GM18498 (cell line): Measurements from ENCODE around the gene ABLIM2.

ENCODE experiments used
- ATAC-seq: cut with Tn5 transposase; IDR thresholded peaks from one replicate; pipeline ENCODE4 v1.9.1; 2021; ENCODE audit warnings: mild to moderate bottlenecking, moderate library complexity; ENCODE audit not compliant: unreplicated experiment

ABLIM2 gene

DNA sequence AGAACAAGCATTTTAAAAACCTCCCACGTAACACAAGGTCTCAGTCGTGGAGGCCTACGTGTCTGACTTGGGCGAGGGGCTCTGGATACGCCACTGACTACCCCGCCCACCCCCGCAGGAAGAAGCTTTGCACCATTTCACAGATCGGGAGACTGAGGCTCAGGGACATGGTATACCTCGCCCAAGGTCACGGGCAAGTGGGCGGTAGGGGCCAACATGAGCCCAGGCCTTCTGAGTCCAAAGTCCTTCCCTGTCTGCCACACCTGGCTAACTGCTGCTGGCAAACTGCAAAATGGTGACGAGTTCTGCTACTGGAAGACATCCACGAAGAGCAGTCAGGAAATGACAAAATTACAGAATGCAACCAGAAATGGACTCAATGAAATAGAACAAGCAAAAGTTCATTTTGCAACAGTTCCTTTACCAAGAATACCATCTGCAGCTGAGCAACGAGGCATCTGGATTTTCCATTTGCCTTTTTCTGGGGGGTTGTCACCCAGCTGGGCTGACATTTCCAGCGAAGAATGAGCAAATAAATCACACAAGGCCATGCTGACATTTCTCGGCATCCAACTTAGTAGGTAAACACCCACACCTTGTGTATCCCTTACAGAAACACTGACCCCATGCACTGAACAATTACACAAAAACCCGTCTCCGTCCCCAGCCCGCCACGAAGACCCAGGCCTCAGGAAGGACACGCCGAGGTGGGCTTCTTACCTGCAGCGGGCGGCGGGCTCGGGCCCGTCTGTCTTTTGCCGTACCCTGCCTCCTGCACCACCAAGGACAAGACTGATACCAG, 148.7 kb downstream of the ABLIM2 start:
- no peak for ATAC-seq

DNA sequence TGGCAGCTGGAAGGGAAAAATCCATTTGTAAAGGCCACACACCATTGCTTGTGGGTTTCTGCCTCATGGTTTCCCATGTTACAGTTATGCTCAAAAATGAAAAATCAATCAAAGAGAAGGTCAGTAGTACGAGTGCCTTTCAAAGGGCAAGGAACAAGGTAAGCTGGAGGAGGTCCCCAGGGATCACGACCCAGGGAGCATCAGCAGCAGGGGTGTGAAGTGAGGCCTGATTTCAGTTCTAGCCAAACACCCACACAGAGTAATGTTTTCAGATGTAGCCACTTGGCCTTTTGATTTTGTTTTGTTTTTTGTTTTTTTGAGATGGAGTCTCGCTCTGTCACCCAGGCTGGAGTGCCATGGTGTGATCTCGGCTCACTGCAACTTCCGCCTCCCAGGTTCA, 149.5 kb downstream of the ABLIM2 start:
- no peak for ATAC-seq

- no peak for ATAC-seq
Observed at GRCh38 chr4:8008391-8008790, 150.2 kb downstream of the ABLIM2 start.

- ATAC-seq = no peak
Observed at GRCh38 chr4:8007581-8007980, 151.0 kb downstream of the ABLIM2 start.

GRCh38 chr4:8006471-8006870, 152.1 kb downstream of the ABLIM2 start:
- no peak for ATAC-seq

DNA sequence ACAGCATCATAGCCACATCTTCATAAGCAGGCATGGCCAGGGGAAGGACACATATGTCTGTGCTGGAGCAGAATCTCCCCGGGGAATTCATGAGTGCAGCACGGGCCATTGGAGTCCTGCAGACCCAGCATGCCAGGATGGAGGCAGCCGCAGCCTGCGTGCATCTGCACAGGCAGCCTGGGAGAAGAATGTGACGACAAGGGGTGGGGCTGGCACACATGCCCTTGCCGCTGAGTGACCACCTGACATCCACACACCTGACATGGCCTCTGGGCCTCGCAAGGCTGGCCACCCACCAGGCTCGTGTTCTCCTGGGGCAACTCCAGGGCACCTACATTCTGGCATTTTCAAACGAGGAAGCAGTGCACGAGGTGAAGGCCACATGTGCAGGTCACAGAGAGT, 152.8 kb downstream of the ABLIM2 start:
- no peak for ATAC-seq

DNA sequence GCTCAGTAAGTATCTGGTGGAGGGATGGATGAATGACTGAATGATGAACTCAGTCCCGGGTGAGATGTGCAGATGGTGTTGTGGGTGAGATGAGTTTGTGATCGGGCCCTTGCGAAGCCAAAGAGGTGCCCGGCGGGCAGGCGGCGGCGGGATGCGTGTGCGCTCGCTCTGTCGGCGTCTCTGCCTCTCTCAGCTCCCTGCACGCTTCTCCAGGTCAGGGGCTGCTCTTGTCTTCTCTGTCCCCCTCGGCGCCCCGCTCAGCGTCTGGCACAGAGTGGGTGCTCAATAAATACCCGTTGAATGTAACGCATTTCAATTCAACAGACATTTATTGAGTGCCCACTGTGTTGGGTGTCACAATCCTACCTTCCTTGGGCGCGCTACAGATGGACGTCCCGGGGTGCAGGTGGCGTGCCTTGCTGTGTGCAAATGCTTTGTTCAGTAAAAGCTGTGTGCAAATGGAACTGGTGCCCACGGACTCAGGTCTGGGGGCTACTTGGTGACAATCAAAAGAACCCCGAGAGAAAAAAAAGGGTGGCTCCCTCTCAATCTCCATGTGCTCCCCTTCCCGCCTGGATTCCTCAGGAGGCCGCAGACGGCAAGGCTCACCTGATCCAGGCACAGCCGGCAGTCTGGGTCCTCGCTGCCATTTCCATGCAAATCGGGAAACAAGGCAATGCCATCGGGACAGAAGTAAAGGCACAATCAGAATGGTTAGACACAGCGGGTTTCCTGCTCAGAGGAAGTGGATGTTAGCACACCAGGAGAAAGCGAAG, 153.4 kb downstream of the ABLIM2 start:
- ATAC-seq = no peak

GRCh38 chr4:8004066-8004465, 154.5 kb downstream of the ABLIM2 start:
- ATAC-seq = no peak

- no peak for ATAC-seq
Observed at GRCh38 chr4:8002525-8003309, 155.9 kb downstream of the ABLIM2 start.

DNA sequence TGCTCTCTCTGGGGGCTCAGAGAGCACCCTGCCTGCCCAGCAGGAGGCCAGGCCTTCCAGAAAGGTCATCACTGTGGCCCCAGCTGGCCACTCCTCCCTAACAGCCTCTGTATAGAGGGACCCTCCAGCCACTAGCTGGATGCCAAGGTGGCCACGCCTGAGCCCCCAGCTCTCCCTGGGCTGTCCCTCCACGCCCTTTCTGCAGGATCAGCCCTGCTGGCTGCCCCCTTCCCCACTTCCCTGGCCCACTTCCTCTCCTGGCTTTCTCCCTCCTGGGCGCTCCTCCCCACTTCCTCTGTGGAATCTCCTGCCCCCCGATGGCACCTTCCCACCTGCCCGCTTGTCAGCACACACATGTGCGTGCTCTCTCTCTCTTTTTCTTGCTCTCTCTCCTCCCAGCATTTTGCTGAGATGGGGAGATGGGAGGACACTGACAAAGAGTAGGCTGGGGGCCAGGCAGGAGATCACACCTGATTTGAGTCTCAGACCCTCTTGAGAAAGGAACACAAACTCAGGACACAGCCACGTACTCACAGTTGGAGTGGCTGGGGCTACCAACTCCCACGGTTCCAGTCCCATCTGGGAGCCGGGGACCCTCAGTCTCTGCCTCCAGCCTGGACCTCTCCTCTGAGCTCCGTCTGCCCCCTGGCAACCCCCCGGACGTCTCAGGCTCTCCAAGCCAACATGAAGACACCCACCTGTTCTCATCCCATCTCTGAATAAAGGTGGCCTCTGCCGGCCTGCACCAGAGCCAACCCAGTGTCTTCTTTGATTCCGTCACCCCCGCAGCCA, 156.9 kb downstream of the ABLIM2 start:
- ATAC-seq = no peak

DNA sequence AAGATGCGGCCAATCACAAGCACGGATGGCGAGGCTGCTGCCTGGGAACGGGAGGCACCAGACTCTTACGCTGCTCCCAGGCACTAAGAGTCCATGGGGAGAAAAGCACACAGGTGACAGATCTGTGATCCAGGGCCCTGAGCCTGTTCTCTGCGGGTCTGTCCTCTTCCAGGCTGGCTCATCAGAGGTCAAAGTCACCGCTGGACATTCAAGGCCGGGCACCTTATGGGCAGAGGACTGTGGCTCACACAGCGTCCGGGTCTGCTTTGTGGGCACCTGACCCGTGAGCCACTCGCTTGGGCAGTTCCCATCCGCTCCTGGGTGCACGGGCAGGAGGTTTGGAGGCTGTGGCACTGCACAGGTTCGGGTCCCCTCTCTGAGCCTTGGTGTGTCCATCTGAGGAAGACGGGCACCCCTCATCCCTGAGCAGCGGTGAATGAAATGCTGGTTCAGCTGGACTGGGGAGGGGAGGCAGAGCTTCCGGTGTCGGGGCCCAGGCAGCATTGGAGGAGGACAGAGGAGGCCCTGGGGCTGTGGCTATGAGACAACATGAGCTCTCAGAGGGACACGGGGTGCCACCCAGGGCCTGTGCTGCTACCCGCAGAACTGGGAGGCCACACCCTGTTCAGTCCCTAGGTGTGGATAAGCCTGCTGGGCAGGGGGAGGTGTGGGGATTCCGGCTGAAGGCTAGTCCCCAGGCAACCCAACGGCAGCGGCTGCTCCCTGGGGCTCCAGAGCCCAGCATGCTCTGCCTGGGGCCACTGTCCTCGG, 157.7 kb downstream of the ABLIM2 start:
- ATAC-seq = no peak

DNA sequence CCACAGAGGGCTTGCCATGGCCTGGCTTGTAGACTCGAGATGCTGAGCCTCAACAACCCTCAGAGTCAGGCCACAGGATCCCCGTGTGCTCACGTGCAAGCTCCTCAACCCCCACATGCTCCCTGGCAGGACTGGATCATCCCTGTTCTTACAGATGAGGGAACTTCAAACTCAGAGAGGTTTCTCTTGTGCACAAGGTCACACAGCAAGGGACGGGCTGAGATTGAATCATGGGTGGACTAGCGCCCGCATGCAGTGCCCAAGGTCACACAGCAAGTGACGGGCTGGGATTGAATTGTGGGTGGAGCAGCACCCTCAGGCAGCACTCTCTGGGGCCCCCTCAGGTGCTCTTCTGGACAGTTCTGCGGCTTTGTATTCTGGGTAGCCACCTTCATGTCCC, 158.4 kb downstream of the ABLIM2 start:
- no peak for ATAC-seq

GRCh38 chr4:7999695-8000094, 158.9 kb downstream of the ABLIM2 start:
- no peak for ATAC-seq

DNA sequence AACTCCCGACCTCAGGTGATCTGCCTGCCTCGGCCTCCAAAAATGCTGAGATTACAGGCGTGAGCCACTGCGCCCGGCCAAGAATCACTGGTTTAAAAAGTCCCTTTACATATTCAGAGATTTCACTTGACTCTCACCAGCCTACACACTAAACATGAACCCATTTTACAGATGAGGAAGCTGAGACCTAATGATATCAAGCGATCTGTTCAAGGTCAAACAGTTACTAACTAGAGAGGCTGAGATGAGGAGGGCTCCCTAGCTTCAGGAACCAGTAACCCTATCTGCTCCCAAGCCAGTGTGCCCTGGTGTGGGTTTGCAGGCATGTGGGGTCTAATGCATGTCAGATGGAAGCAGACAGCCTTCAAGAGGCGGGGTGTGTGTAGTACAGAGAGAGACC, 159.3 kb downstream of the ABLIM2 start:
- ATAC-seq = no peak

GRCh38 chr4:7998447-7998846, 160.2 kb downstream of the ABLIM2 start:
- ATAC-seq = no peak

DNA sequence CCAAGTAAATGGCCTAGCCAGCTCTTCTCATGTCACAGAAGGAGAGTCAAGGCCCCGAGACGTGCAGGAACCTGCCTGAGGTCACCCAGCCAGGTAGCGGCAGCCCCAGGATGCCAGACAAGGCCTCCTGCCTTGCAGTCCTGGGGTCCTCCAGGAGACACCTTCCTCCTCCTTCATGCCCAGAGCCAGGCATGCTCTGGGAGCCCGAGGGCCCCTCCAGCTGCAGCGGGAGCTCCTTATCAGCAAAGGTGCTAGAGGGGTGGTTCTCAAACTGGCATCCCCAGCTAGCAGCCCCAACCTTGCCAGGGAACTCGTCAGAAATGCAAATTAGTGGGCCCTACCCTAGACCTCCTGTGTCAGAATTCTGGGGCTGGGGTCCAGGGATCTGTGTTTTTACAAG, 162.7 kb downstream of the ABLIM2 start:
- ATAC-seq = no peak

GRCh38 chr4:7995135-7995534, 163.5 kb downstream of the ABLIM2 start:
- ATAC-seq = no peak

DNA sequence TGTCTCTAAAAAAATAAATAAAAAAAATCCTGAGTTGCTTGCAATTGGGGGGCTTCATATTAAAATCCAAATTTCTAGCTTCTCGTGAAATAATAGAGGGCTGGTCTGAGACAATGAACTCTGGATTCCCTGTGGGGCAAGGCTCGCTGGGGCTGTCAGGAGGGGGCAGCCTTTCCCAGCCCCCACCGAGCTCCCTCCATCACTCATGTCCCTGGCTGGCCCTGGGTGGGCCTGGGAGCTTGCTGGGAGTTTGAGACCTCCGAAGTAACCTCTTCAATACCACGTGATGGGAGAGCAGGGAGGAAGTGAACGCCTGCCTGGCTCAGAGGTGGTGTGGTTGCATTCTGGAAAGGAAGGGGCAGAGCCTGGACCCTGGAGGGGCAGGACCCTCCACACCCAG, 164.9 kb downstream of the ABLIM2 start:
- ATAC-seq = no peak

GRCh38 chr4:7992846-7993245, 165.8 kb downstream of the ABLIM2 start:
- ATAC-seq = no peak
